OCI-M1 (cell line): ENCODE results near the gene HAPSTR1.
"Not testable (repeated sequence)": the region's sequence is repeated elsewhere in the genome, so short reads cannot be mapped to it uniquely, and the experiment has no call there.

Experiments used
- DNase-seq: peaks from one replicate; lab custom pipeline; 2025; lab: John Stamatoyannopoulos, UW

Gene HAPSTR1

DNA sequence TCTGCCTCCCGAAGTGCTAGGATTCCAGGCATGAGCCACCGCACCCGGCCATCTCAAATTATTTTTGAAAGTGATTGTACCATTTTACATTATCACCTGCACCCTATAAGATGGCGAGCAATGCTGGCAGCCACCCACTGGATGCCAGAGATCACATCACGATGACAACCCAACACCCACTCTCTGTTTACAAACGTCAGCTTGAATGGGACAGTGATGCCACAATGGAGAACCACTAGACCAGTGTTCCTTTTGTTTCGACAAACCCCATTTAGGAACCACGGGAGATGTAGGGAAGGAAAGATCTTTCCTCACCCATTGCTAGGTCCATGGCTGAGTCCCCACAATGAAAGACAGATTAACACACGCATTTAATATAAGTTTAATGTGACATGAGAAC, 20.1 kb upstream of the HAPSTR1 start:
- no peak for DNase-seq

DNA sequence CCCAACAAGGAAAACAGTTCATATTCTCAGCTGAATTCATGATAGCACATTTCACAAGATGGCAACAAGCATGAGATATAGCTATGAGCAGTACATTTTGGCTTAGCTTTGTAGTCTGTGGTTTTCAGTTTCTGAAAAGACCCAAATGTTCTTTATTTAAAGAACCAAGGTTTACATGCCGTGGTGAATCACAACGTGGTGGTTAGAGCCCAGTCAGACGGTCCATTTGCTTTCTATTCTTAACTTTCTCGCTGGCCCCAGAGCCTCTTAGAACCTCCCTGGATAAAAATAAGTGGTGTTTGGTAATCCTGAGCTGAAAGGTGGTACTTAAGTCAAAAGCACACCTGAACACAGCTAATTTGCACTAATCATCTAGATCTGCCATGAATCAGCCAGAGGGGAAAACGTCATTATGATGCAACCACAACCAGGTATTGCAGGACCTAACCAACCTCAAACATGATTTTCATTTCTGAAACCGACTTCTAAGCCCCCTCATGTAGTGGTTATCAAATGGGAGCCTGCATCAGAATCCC, 18.6 kb upstream of the HAPSTR1 start:
- peak; percentile 63 for DNase-seq

DNA sequence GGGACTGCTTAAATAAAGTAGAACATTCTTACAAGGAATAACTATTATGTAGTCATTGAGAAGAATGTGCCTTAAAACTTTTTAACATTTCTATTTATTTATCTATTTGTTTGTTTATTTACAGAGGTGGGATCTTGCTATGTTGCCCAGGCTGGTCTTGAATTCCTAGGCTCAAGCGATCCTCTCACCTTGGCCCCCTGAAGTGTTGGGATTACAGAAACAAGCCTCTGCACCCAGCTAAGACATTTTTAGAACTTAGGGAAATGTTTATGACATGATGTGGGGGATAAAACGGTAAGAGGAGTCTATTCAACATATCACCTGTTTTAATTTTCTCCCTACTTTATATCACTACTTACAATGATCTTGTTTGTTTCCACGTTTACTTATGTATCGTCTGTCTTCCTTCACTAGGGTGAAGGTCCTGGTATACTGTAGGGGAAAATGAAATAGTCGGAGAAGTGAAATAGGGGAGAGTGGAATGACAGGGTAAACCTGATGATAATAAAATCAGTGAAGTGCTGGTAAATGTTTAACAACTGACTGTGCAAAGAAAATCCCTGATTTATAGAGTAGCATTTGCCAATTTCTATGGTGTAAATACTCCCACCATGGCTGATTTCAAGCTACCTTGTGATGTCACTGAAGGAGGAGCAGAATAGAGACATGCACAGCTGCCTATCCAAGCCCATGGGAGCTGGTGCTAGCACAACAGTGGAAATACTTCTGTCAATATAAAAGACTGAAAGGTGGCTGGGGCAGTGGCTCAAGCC, 16.0 kb upstream of the HAPSTR1 start:
- DNase-seq: no peak

DNA sequence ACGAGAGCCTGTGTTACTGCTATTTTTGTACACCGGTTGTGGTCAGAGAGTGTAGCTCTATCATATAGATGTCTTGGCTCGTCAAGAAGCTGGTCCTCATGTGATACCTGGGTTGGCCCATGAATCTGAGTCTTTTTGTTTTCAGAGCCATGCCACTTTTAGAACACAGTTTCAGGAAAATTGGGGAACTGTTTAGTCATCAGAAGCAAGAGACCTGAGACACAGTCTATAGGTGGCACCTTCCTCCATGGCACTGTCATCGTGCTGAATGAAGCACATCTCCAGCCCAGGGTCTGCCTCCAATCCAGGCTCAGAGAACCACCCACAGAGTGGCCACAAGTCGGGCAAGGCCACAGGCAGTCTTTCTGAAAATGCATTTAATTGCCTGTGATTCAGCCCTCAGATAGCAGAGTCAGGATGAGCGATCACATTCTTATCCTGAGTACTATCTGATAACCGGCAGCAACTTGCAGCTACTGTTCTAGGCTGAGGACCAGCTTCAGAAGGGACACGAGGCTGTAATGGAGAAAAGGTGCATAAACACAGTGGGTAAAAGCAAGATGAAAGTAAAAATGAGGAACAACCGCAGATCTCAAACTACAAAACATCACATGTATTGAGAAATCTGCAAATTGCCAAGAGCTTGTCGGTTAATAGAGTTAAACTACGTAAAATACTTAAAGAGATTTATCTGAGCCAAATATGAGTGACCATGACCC, 14.2 kb upstream of the HAPSTR1 start:
- DNase-seq: peak; percentile 73

DNA sequence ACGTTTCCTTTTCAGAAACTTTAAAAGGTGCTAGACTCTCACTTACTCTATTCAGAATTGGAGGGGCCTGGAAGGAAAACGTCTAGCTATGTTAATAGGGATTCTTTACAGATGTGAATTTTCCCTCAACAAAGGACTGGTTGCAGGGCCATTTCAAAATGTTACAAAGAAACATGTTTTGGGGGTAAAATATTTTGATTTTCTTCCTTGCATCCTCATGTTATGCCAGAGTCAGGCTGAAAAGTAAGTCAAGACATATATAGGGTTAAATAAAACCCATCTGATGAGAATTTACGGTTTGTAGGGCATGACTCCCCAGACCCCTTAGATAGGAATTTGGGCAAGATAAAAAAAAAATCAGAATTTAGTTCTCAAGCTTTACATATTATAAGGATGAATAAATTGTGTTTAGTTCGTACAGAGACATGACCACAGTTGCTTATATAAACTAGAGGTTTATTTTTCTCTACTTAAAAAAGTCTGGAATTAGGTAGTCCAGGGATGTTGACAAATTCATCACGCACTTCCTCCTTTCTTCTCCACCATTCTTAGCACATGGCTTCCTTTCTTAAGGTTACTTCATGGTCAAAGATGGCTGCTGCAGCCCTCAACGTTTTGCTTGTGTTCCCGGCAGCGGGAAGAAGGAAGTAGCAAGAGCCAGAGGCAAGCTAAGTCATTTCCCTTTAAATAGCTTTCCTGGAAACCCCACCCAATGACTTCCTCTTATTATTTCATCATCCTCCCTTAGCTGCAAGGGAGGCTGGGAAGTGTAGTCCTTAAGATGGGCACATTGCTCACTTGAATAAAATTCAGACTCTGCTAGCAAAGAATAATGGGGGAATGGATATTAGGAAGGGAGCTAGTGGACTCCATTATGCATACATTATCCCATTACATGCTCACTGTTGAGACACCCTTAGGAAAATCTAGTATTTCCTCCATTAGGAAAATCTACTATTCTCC, 12.7 kb upstream of the HAPSTR1 start:
- peak; percentile 97 for DNase-seq

DNA sequence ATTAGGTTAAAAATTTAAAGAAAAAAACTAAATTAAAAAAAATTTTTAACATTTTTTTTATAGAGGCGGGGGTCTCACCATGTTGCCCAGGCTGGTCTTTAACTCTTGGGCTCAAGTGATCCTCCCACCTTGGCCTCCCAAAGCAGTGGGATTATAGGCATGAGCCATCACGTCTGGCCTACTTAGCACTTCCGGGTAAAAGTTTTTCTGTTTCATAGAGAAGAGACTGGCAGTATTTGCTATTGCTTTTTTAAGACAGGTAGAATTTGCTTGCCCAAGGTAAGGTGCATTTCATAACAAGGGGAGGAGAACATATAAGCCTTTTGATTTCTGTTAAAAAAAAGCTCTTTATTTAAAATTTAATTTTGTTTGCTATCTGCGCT, 12.0 kb upstream of the HAPSTR1 start:
- DNase-seq: no peak

DNA sequence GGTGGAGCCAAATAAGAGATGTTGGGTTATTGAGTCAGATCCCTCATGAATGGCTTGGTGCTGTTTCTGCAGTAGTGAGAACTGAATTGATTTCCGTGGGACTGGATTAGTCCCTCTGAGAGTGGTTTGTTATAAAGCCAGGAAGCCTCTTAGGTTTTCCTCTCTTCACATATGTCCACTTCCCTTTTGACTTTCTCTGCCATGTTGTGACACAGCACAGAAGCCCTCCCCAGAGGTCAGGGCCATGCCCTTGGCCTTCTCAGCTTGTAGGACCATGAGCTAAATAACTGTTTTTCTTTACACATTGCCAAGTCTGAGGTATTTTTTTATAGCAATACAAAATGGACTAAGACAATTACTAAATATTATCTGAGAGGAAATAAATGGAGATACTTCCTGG, 10.3 kb upstream of the HAPSTR1 start:
- peak; percentile 16 for DNase-seq

DNA sequence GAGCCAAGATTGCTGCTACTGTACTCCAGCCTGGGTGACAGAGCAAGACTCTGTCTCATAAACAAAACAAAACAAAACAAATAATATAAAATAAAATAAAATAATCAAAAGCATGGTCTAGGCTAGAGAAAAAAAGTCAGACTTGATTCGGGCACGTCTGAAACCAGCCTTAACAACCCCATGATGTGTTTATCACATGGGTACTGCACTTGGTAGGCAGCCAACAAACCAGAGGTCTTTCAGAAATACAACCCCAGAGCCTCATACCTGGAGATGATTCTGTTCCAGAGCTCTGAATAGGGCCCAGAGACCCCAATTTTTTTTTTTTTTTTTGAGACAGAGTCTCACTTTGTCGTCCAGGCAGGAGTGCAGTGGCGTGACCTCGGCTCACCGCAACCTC, 9.6 kb upstream of the HAPSTR1 start:
- DNase-seq: no peak

DNA sequence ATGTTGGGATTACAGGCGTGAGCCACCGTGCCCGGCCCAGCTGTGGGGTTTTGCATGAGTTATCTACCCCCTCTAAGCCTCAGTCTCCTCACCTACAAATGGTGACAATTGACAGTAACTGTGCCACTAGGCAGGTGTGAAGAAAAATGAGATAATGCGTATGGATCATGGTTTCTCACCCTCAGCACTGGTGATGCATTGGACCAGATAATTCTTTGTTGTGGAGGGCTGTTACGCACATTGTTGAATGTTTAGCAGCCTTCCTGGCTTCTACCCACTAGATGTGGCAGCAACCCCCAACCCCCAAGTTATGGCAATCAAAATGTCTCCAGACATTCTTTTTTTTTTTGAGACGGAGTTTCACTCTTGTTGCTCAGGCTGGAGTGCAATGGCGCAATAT, 9.0 kb upstream of the HAPSTR1 start:
- no peak for DNase-seq

DNA sequence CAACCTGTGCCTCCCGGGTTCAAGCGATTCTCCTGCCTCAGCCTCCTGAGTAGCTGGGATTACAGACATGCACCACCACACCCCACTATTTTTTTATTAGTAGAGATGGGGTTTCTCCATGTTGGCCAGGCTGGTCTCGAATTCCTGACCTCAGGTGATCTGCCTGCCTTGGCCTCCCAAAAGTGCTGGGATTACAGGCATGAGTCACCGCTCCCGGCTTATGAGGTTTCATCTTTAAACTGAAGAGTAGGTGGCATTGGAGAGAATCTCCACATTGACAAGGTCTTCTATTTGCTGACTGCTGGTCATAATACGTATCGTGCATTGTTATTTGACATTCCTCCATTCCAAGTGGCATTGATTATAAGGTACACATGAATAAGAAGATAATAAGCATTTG, 3.7 kb upstream of the HAPSTR1 start:
- DNase-seq: not testable (repeated sequence)

DNA sequence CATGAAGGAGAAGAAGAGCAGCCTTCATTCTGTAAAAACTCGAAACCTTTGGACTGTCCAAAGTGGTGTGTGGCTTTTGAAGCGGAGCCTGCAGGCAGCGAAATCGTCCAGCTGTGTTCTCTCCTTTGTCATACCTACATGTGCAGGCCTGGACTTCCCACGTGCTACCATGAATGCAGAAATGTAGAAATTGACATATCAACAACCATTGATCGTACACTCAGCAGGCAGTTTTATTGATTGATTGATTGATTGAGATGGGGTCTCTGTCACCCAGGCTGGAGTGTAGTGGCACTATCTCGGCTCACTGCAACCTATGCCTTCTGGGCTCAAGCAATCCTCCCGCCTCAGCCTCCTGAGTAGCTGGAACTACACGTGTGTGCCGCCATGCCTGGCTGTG, 2.6 kb upstream of the HAPSTR1 start:
- DNase-seq: no peak

DNA sequence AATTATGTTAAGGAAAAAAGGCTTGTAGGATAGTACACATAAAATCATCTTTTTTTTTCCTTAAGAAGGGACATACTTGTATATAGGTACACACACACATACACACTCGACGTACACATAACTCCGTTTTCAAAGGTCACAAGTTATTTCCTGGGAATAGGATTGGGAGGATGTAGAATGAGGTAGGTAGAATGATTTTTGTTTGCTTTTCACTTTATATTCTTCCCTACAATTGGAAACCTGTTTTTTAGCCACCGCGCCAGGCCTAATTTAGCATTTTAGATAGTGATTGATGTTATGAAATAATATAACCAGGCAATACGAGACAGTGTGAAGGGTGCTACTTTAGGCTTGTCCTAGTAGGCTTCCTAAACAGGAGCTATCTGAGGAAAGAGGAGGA, 1.8 kb upstream of the HAPSTR1 start:
- DNase-seq: peak; percentile 17

DNA sequence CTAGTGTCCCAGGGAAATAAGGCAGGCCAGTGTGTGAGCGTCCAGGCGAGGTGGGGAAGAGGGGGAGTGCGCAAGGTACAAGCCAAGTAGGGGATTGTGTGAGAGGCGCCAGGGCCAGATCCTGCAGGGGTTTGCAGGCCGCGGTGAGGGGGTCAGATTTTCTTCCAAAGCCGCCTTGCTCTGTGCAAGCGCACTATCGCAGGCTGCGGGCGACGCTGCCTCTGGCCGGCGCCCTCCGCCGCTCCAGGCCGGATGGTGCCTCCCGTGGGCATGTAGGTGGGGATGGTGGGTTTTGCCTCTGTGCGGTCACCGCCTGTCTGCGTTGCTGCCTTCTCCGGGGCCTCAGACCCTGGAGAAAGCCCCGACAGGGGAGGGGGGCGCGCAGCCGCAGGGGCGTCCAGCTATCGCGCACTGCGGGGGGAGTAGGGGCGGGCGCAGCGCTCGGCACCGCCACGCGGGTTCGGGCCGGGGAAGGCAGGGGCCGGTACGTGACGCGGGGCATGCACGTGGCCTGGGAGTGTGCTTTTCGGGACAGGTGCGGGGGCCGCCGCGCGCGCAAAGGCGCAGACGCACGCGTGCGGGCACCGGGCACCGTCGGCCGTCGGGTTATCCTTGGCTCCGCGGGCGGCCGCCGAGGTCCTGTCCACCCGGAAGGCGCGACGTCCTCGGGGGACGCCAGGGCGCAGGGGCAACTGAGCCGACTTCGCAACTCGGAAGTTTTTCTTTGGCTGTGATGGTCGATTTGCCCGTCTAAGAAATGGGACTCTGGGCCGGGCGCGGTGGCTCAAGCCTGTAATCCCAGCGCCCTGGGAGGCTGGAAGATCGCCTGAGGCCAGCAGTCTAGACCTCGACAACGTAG, 1.1 kb upstream of the HAPSTR1 start:
- peak; percentile 53 for DNase-seq

DNA sequence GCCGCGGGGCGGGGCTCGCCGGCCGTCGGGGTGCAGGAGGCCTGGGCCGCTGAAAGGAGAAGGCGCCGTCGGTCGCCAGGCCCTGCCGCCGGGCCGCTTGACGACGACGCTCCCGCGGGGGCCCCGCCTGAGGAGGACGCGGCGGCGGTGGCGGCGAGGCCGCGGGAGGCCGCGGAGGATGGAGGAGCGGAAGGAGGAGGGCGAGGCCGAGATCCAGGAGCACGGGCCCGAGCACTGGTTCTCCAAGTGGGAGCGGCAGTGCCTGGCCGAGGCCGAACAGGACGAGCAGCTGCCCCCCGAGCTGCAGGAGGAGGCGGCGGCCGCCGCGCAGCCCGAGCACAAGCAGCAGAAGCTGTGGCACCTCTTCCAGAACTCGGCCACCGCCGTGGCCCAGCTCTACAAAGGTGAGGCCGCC, 430 bp downstream of the HAPSTR1 start:
- peak; percentile 48 for DNase-seq

DNA sequence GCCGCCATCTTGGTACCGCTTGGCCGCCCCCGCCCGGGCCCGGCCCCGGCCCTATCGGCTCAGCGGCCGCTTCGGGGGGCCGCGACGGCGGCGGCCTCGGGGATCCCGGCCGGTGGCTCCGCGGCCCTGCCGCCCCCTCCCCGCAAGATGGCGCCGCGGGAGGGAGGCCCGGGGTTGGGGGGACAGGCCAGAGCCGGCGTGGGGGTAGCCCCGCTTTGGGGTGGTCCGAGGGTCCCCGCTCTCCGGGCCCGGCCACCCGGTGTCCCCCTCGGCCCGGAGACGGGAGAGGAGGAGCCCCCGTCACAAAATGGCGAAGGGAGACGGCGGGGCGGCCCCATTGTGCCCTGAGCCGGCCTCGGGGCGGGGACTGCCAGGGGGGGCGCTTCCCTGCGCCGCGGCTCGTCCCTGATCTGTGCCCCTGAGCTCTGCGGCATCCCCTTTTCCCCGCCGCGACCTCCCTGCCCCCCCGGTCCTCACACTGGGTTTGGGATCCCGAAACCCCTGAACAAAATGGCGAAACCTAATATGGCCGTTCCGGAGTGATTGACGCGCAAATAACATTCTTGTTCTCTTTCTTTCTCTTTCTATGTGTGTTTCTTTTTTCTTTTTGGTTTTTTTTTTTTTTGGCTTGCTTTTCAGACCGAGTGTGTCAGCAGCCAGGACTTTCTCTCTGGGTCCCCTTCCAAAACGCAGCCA, 986 bp downstream of the HAPSTR1 start:
- DNase-seq: peak; percentile 50

DNA sequence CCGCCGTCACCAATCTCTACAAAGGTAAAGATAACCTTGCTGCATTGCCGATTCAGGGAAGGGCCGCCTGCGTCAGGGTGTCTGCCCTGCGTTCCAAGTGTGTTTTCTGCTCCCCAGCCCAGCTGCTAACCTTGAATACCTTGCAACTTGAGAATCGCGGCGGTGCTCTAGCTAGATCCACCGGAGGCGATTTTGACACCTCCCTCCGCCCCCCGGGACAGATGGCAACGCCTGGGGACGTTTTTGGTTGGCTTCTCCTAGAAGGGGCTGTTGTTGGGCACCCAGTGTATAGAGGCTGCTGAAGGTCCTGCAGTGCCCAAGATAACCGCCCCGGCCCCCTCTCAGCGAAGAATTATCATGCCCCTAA, 1.5 kb downstream of the HAPSTR1 start:
- peak; percentile 49 for DNase-seq

DNA sequence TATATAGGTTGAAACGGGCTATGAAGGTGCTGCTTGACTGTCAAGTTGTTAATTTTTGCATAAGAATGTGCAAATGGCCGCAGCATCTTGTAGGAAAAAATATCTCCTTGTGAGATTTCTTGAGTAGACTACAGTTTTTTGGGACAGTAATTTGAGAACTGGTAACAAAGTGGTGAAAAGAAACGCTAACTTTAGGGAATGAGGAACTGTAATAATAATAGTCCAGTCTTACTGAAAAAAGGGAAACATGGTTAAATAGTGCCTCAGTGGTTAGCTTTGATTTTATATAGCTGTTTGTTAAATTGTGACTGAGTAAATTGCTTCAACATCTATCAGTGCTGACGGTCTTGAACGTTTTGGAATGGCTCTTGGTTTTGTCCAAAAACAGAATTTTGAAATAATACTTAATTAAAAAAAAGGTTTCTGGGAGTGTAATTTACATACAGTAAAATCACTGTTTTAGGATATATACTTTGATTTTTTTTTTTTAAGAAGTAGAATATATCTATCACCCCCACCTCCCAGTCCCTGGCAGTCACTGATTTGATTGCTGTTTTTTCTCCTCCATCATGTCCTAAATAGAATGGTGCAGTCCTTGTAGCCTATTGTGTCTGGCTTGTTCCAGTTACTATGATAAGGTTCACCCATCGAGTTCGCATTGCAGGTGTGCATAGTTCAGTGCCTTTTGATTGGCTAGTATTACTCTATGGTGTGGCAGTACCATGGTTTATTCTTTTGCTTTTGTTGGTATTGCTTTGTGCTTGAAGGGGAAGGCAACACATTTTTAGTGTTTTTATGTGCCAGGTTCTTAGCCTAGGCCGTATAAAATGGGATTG, 2.8 kb downstream of the HAPSTR1 start:
- DNase-seq: peak; percentile 28

DNA sequence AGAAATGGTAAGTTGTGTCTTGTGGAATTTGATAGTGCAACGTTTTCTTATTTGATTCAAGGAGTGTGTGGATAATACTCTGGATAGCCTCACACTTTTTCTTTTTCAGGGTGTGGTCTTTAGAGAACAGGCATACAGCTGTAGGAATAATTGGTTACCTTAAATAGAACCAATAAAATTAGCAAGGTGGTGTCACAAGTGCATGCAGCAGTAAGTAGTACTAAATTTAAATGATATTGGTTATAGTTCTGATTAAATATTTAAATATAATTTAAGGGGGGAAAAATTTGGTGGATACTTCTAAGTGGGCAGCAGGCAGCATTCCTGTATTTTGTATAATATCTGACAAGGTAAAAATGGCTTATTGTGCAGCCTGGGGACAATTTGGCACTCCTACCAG, 3.7 kb downstream of the HAPSTR1 start:
- DNase-seq: no peak

DNA sequence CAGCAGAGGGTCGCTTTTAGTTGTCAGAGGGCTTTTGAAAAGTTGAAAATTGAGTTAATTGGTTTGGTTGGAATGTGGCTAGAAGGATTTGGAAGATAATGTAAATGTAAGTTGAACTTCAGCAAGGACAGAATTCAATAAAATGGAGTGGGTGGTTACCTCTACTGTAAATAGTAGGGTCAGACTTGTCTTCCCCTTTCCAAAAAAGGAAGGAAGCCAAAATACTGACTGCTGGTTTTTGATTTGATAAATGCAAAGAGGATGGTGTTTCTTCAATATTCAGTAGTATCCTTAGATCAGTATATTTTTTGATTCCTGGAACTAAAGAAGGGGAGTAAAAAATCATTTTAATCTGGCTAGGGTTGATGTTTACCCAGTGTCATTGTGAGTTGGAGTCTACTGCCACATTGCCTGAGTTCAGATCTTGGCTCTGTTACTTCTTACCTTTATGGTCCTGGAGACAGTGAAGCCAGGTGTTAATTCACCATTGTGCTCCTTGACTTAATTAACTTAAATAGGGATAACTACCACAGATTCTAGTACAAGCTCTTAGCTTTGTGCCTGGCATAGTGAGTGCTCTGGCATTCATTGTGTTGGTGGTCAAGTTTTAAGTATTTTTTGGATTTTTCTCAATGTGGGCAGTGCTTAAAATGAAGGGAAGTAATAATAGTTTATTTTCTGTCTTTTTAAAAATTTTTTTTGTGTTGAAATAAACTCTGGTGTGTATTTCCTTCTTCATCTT, 4.4 kb downstream of the HAPSTR1 start:
- peak; percentile 5 for DNase-seq
